Stimulated activated CD4-positive, alpha-beta T cell treated with anti-CD3 and anti-CD28 coated beads, Interleukin-12 subunit alpha, Interleukin-12 subunit beta, amount 100 ng/mL, for 48 hours (primary cell): ENCODE data around the gene TRAF4.

ENCODE experiments used
- DNase-seq, 3 donors: peaks; one replicate each; pipeline ENCODE4 v3.0.0-alpha.2; 2020; ENCODE audit warnings: low read depth in 2 of 3, low spot score in 1 of 3

Gene TRAF4

DNA sequence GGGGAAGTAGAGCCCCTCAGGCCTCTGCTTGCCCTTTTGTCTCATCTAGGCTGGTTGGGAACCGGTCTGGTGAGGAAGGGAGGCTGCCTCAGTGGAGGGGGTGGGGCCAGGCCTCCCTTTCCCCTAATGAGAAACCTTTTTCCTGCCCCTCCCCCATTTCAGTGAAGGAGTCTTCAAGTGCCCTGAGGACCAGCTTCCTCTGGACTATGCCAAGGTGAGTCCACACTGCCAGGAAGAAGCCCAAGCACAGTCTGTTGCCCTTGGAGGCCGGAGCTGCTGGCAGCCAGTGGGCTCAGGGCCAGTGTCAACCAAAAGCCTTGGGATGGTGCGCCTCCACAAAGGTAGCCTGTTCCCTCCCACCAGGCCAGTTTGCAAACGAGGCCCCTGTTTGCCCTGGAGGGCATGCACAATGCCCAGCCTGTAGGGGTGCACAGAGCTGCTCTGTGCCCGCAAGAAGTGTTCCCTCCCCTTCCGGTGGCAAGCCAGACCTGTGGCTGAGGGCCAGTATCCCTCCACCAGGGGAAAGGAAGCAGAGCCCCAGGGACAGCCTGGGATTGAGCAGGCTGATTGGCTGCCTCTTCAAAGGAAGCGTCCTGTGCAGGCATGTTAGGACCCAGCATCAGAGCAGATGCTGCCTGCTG, 3.4 kb downstream of the TRAF4 start:
- no peak for DNase-seq

DNA sequence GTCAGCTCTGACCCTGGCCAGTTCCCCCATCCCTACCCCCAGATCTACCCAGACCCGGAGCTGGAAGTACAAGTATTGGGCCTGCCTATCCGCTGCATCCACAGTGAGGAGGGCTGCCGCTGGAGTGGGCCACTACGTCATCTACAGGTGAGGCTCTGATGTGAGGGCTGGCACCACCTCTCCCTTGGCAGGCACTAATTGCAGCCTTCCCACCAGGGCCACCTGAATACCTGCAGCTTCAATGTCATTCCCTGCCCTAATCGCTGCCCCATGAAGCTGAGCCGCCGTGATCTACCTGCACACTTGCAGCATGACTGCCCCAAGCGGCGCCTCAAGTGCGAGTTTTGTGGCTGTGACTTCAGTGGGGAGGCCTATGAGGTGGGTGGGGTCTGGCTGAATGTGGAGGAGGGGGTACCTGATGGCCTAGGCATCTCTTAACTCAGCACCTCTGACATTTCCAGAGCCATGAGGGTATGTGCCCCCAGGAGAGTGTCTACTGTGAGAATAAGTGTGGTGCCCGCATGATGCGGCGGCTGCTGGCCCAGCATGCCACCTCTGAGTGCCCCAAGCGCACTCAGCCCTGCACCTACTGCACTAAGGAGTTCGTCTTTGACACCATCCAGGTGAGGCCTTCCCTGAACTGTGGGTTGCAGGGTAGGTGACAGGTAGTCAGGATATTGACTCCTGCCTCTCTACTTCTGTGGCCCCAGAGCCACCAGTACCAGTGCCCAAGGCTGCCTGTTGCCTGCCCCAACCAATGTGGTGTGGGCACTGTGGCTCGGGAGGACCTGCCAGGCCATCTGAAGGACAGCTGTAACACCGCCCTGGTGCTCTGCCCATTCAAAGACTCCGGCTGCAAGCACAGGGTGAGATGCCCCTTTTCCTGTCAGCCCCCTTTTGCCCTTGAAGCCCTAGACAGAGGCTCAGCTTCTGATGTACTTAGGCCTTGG, 4.3 kb downstream of the TRAF4 start:
- DNase-seq: no peak

DNA sequence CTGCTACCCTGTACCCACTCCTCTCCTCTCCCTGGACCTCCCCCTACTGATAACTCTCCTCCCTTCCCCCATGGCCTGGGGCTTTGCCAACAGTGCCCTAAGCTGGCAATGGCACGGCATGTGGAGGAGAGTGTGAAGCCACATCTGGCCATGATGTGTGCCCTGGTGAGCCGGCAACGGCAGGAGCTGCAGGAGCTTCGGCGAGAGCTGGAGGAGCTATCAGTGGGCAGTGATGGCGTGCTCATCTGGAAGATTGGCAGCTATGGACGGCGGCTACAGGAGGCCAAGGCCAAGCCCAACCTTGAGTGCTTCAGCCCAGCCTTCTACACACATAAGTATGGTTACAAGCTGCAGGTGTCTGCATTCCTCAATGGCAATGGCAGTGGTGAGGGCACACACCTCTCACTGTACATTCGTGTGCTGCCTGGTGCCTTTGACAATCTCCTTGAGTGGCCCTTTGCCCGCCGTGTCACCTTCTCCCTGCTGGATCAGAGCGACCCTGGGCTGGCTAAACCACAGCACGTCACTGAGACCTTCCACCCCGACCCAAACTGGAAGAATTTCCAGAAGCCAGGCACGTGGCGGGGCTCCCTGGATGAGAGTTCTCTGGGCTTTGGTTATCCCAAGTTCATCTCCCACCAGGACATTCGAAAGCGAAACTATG, 5.2 kb downstream of the TRAF4 start:
- no peak for DNase-seq

DNA sequence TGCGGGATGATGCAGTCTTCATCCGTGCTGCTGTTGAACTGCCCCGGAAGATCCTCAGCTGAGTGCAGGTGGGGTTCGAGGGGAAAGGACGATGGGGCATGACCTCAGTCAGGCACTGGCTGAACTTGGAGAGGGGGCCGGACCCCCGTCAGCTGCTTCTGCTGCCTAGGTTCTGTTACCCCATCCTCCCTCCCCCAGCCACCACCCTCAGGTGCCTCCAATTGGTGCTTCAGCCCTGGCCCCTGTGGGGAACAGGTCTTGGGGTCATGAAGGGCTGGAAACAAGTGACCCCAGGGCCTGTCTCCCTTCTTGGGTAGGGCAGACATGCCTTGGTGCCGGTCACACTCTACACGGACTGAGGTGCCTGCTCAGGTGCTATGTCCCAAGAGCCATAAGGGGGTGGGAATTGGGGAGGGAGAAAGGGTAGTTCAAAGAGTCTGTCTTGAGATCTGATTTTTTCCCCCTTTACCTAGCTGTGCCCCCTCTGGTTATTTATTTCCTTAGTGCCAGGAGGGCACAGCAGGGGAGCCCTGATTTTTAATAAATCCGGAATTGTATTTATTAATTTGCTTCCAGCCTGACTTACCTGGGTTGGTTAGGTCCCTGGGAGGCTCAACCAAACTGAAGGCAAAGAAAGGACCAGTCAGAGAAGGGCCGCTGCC, 5.8 kb downstream of the TRAF4 start:
- DNase-seq: no peak

DNA sequence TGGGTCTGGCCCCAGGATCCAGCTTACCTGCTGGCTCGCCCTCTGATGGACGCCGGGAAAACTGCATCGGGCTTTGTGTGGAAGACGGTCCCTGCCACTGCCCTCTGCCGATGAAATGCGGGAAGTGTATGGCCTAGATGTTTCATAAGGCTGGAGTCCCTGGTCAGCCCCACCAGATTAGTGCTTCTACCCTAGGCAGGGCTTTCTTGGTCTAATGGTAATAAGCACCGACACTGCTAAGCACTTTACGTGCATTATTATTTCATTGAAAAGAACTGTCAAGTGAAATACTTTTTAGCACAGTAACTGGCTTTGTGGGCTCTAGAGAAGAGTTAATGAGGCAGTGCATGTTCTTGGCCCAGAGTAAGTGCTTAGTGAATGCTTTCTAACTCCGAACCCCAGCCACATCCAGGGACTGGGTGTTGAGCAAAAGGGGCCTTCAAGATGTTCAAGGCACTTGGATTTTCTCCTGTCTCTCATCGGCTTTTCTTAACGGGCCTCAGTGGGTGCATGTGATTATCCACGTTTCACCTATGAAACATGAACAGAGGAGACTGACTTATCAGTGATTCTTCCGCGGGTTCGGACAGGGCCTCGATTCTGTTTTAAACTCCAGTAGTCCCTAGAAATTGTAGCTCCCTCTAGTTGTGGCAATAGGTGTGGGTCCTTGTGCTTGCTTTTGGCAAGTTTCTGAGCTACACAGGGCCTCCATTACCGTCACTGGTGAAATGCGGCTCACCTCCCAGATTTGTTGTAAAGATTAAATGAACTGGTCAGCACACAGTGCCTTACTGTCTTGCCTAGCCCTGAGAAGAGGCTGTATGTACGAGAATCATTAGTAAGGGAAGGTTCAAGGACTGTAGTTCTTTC, 6.6 kb downstream of the TRAF4 start:
- peak; percentile 82 to 95 (median 89) for DNase-seq

DNA sequence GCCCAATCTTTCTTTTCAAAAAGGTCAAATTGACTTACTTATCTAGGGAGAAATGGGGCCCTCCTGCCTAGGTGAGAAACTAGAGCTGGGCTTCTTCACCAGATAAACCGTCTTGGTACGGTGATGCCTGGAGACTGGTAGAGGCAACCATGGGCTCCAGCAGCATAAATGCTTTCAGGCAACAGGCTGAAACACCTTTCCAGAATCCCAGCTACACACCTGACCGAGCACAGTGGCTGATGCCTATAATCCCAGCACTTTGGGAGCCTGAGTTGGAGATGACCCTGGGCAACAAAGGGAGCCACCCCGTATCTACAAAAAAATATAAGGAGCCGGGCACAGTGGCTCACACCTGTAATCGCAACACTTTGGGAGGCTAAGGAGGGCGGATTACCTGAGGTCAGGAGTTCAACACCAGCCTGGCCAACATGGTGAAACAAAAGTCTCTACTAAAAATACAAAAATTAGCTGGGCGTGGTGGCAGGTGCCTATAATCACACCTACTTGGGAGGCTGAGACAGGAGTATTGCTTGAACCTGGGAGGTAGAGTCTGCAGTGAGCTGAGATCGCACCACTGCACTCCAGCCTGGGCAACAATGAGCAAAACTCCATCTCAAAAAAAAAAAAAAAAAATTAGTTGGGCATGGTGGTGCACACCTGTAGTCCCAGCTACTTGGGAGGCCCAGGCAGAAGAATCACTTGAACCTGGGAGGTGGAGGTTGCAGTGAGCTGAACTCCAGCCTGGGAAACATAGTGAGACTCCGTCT, 8.0 kb downstream of the TRAF4 start:
- DNase-seq: no peak

DNA sequence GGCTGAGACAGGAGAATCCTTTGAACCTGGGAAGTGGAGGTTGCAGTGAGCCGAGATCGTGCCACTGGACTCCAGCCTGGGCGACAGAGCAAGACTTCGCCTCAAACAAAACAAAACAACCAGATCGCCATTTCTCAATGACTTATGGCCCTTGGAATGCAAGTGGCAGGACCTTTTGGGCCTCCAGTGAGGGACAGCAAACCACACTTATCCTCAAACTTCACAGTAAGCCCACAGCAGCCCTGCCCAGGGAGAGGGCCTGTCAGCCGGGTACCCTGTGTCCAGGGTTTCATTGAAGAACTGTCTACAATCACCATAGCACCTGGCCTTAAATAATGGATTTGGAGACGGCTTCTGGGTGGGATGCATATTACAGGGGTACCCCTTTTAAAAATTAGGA, 11.7 kb downstream of the TRAF4 start:
- no peak for DNase-seq

DNA sequence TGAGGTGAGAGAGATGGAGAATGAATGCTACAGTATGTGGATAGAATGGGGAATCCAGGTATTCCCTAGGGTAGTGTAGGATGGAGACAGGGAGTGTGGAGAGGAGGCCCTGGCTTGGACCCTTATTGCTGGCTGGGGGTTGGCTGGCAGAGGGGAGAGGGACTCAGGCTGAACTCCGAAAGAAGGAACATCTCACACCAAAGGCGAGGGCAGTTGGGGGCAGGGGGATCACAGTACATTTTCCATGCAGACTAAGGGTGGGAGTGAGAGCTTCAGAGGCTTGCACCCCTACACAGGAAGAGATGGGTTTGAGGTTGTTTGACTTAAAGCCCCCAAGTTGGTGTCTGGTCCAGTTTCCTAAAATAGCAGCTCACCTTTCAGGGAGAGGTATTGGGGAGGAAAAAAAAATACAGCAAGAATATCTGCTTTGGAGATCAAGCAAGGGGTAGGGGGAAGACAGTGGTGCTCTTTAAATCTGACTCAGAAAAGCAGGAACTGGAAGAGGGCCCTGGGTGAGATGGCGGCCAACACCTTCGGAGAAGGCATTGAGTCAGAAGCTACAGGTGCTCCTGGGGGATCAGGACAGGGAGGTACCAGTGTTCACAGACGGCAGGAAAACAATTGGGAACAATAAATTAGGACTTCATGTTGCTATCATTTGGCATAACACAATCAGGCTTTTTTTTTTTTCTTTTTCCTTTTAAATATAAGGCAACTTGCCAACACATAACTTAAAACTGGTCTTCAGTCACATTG, 12.4 kb downstream of the TRAF4 start:
- no peak for DNase-seq

DNA sequence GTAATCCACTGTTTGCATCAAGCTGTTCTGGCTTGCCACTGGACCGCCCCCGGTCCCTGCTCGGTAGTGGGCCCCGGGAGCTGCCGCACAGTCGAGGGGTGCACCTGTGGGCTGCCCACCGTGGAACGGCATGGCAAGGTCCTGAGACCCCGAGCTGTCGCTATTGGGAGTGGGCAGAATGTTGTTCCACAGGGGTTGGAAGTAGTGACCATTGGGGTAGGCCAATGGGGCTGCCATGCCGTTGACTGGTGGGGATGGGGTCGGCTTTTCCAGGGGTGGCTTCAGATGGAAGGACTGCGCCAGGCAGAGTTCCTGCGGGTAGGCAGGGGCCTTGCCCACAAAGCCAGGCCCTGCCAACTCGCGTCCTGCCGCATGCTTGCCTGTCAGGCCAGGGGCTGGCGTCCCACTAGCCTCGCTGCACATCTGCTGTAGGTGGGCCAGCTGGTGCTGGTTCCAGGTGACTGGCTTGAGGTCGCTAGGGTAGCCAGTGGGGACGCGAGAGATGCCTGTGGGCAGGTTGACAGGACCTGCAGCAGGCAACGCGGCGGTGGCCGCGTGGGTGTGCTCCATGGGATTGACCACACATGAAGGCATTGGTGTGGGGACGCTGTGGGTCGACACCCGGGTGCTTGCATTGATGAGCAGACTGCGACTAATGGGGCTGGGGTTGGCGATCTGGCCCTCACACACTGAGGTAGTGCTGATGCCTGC, 14.8 kb downstream of the TRAF4 start:
- DNase-seq: no peak

DNA sequence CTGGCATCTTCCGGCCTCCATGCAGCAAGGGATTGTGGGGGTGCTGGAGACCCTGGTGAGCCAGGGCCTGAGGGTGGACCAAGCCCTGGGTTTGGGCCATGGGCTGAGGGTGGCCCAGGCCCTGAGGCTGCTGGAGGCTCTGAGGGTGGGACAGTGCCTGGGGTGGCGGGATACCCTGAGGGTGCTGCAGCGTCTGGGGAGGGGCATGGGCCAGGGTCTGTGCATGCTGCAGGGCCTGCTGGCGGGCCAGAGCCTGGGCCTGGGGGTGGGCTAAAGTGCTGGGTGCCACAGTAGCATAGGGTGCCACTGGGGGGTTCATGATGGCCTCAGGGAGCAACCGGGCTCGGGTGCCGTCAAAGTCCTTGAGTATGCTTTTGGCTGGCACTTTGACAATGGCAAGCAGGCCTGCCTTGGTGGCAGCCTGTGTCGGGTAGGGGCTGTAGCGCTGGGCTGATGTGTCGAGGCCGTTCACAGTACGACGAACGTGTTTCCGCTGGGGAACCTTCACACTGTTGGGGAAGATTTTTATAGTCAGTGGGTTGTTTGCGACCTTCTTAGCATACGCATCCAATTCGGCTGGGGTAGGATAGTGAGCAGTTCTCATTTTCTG, 15.6 kb downstream of the TRAF4 start:
- DNase-seq: no peak

DNA sequence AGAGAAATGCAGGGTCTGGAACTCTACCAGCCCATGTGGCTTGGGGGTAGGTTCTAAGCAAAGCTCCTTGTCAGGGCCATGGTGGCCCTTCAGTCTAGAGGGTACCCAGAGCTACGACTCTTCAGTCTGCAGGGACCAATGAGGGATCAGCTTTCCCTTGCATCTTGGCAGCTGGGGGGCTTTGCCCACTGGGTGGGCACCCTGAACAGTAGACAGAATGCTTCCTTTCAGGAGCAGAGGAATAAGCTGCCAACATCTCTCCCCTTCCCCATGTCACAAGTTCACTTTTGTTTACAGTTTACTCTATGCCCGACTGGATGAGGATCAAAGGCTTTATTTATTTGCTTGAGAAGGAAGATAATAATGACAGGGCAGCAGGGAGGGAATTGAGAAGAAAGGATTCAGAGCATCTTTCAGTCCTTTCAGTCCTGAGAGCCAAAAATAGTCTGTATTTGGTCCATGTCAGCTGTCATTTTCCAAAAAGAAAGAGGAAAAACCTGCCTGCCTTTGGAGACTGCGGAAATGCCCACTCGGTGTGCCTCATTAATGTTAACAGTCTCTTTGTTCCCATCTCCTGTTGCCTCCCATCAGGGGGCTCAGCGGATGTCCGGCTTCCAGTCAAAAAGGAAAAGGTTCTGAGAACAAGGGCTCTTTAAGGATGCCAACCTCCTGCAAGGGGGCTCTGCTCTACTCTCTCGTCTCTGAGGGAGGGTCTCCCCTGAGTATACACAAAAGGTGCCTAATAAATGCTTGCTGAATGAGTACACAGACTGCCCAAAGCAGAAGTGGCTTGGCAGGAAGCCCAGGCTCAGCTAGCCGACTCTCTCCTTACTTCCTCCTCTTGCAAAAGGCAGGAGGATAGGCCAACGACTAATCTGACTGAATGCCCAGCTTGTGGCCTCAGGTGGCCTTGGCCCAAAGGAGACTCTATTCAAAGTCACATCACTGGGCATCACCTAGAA, 17.1 kb downstream of the TRAF4 start:
- no peak for DNase-seq

DNA sequence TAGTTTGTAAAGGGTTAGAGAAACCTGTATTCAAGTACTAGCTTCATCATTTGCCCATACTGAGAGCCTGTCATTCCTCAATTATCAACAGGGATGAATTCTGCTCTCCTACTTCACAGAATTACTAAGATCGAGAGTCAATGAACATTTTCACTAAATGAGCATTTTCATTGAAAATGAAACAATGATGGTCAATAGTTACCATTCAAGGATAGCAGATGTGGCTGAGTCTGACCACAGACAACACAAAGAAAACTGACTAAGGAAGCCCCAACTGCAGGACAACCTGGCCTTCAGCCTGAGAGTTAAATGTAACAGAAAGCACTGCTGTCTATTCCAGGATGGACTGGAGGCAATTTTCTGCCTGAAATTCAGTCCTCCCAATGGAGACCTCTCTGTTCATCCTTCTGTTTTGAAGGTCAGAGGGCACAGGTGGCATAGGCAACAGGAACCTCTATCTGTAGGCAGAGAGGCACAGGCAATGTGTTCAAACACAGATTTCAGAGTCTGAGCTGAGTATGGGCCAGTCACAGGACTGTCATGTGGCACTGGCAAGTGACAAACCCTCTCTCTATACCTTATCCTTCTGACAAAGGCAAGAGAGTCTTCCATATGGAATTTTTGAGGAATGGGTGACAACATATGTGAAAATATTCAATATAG, 19.5 kb downstream of the TRAF4 start:
- DNase-seq: no peak

DNA sequence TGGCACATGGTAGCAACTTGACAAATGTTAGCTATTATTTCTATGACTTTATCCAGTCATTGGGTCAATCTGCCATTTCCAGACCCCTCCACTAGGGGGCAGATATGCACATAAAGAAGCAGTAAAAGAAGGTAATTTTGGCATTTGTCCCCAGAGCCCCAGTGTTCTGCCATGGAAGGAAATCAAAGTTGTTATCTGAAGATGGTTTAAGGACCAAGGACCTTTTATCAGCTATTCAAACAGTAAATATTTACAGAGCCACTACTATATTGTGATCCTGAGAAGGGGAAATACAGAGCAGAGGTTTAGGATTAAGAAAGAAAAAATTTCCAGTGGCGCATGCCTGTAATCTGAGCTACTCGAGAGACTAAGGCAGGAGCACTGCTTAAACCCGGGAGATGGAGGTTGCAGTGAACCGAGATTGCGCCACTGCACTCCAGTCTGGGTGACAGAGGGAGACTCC, 20.0 kb downstream of the TRAF4 start:
- DNase-seq: peak; percentile 61 to 83 (median 66)

DNA sequence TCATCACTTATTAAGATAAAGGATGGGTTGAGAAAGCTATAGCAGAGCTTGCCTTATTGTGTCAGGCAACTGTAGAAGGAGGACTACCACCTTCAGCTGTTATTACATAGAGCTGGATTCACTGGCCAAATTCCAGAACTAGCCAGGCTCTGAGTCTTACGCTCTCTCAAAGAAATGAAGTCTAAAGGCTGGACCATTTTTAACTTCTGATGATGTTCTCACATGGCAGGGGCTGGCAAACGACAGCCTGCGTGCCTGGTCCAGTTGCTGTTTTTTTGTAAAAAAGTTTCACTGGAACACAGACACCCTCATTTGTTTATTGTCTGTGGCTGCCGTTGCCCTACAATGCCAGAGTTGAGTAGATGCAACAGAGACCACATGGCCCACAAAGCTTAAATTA, 21.2 kb downstream of the TRAF4 start:
- no peak for DNase-seq

DNA sequence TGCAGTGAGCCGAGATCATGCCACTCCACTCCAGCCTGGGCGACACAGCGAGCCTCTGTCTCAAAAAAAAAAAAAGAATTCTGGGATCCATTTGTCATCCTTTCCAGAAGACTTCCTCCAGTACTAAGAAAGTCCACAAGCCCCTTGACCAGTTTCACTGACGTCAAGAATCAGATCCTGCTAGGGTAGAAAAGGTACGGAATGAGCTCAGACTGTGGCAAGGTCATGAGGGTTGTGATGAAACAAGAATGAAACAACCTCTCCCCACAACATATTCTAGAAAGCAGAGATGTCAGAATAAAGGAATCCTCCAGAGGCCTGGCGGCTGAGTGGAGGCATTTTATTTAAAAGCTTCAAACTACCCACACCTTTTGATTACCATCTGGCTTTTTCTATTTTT, 29.9 kb downstream of the TRAF4 start:
- DNase-seq: no peak

DNA sequence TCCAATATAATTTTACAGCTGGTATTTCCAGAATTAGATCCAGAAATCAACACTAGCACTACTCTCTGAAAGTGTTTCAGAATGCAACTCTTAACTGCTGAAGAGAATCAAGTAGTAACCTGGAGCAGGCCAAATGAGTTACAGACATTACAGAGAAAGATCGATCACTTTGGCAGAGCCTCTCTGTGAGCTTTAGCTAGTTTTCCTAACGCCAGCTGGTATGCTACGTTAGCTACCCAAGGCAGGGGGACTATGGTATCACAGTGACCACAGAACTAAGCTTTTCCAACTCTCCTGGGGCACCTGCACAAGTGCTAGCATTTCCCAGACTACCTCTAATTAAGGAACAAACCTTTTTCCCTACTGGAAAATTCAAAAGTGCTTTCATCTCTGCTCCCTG, 30.4 kb downstream of the TRAF4 start:
- DNase-seq: no peak
